Measurements from ENCODE around the gene HHIP.

DNA sequence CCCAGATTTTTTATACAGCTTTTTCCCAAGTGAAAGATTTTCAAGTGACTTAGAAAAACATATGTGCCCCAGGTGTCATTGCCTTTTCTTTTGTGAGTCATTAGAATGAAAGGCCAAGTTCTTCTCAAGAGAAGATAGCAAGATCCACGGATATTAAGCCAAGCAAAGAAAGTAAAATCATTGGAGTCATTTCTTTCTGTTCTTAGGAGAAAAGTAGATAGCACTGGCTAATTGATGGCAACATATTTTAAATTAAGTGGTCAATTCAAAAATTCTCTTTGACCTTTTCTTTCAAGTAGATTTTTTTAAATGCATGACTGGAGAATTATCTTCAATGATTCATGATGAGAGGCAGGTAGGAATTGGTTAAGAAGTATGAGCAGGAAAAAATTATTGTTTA, 94.4 kb downstream of the HHIP start:
- TF ChIP-seq, protein P1, sequence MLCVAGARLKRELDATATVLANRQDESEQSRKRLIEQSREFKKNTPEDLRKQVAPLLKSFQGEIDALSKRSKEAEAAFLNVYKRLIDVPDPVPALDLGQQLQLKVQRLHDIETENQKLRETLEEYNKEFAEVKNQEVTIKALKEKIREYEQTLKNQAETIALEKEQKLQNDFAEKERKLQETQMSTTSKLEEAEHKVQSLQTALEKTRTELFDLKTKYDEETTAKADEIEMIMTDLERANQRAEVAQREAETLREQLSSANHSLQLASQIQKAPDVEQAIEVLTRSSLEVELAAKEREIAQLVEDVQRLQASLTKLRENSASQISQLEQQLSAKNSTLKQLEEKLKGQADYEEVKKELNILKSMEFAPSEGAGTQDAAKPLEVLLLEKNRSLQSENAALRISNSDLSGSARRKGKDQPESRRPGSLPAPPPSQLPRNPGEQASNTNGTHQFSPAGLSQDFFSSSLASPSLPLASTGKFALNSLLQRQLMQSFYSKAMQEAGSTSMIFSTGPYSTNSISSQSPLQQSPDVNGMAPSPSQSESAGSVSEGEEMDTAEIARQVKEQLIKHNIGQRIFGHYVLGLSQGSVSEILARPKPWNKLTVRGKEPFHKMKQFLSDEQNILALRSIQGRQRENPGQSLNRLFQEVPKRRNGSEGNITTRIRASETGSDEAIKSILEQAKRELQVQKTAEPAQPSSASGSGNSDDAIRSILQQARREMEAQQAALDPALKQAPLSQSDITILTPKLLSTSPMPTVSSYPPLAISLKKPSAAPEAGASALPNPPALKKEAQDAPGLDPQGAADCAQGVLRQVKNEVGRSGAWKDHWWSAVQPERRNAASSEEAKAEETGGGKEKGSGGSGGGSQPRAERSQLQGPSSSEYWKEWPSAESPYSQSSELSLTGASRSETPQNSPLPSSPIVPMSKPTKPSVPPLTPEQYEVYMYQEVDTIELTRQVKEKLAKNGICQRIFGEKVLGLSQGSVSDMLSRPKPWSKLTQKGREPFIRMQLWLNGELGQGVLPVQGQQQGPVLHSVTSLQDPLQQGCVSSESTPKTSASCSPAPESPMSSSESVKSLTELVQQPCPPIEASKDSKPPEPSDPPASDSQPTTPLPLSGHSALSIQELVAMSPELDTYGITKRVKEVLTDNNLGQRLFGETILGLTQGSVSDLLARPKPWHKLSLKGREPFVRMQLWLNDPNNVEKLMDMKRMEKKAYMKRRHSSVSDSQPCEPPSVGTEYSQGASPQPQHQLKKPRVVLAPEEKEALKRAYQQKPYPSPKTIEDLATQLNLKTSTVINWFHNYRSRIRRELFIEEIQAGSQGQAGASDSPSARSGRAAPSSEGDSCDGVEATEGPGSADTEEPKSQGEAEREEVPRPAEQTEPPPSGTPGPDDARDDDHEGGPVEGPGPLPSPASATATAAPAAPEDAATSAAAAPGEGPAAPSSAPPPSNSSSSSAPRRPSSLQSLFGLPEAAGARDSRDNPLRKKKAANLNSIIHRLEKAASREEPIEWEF (CRISPR knock-in tag; IDR thresholded peaks at IDR 0.05): no peak
- TF ChIP-seq SRSF3 (IDR thresholded peaks at IDR 0.05; ENCODE audit: insufficient read depth, low read length) (no peak), MEF2A (IDR thresholded peaks at IDR 0.05; ENCODE audit: control insufficient read depth, low read depth, low read length) (no peak), ZFPM2 (CRISPR knock-in tag; IDR thresholded peaks at IDR 0.05) (no peak), ZNF232 (CRISPR knock-in tag; IDR thresholded peaks at IDR 0.05) (no peak), ZNF41 (CRISPR knock-in tag; conservative IDR thresholded peaks at IDR 0.05) (no peak), SETDB1 (IDR thresholded peaks at IDR 0.05; ENCODE audit: low read length) (no peak), NFYB (IDR thresholded peaks at IDR 0.05; ENCODE audit: extremely low read depth, insufficient read length) (no peak), ZFP36 (IDR thresholded peaks at IDR 0.05; ENCODE audit: low read depth, low read length, partially characterized antibody) (no peak), SIN3A (IDR thresholded peaks at IDR 0.05; ENCODE audit: borderline replicate concordance in 2 of 2, control insufficient read depth in 1 of 2, low read depth in 2 of 2, low read length in 2 of 2) (no peak)
- TF ChIP-seq, protein P2, sequence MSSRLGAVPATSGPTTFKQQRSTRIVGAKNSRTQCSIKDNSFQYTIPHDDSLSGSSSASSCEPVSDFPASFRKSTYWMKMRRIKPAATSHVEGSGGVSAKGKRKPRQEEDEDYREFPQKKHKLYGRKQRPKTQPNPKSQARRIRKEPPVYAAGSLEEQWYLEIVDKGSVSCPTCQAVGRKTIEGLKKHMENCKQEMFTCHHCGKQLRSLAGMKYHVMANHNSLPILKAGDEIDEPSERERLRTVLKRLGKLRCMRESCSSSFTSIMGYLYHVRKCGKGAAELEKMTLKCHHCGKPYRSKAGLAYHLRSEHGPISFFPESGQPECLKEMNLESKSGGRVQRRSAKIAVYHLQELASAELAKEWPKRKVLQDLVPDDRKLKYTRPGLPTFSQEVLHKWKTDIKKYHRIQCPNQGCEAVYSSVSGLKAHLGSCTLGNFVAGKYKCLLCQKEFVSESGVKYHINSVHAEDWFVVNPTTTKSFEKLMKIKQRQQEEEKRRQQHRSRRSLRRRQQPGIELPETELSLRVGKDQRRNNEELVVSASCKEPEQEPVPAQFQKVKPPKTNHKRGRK (tag; IDR thresholded peaks at IDR 0.05): no peak
- TF ChIP-seq, protein P3, sequence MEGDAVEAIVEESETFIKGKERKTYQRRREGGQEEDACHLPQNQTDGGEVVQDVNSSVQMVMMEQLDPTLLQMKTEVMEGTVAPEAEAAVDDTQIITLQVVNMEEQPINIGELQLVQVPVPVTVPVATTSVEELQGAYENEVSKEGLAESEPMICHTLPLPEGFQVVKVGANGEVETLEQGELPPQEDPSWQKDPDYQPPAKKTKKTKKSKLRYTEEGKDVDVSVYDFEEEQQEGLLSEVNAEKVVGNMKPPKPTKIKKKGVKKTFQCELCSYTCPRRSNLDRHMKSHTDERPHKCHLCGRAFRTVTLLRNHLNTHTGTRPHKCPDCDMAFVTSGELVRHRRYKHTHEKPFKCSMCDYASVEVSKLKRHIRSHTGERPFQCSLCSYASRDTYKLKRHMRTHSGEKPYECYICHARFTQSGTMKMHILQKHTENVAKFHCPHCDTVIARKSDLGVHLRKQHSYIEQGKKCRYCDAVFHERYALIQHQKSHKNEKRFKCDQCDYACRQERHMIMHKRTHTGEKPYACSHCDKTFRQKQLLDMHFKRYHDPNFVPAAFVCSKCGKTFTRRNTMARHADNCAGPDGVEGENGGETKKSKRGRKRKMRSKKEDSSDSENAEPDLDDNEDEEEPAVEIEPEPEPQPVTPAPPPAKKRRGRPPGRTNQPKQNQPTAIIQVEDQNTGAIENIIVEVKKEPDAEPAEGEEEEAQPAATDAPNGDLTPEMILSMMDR (IDR thresholded peaks at IDR 0.05 in 2 of 3, conservative IDR thresholded peaks at IDR 0.05 in 1 of 3; ENCODE audit: insufficient read depth in 2 of 3, low read depth in 1 of 3, low read length in 3 of 3): no peak
- TF ChIP-seq, protein P4, sequence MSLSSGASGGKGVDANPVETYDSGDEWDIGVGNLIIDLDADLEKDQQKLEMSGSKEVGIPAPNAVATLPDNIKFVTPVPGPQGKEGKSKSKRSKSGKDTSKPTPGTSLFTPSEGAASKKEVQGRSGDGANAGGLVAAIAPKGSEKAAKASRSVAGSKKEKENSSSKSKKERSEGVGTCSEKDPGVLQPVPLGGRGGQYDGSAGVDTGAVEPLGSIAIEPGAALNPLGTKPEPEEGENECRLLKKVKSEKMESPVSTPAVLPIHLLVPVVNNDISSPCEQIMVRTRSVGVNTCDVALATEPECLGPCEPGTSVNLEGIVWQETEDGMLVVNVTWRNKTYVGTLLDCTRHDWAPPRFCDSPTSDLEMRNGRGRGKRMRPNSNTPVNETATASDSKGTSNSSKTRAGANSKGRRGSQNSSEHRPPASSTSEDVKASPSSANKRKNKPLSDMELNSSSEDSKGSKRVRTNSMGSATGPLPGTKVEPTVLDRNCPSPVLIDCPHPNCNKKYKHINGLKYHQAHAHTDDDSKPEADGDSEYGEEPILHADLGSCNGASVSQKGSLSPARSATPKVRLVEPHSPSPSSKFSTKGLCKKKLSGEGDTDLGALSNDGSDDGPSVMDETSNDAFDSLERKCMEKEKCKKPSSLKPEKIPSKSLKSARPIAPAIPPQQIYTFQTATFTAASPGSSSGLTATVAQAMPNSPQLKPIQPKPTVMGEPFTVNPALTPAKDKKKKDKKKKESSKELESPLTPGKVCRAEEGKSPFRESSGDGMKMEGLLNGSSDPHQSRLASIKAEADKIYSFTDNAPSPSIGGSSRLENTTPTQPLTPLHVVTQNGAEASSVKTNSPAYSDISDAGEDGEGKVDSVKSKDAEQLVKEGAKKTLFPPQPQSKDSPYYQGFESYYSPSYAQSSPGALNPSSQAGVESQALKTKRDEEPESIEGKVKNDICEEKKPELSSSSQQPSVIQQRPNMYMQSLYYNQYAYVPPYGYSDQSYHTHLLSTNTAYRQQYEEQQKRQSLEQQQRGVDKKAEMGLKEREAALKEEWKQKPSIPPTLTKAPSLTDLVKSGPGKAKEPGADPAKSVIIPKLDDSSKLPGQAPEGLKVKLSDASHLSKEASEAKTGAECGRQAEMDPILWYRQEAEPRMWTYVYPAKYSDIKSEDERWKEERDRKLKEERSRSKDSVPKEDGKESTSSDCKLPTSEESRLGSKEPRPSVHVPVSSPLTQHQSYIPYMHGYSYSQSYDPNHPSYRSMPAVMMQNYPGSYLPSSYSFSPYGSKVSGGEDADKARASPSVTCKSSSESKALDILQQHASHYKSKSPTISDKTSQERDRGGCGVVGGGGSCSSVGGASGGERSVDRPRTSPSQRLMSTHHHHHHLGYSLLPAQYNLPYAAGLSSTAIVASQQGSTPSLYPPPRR (CRISPR knock-in tag; IDR thresholded peaks at IDR 0.05; ENCODE audit: borderline replicate concordance): no peak
